ENCODE measurements around the gene GPR37L1.
"Not testable (repeated sequence)": the region's sequence is repeated elsewhere in the genome, so short reads cannot be mapped to it uniquely, and the experiment has no call there.

The GPR37L1 gene

GRCh38 chr1:202158810-202159533, 36.3 kb downstream of the GPR37L1 start:
- no peak for DNase-seq

GRCh38 chr1:202159534-202160371, 37.0 kb downstream of the GPR37L1 start:
- DNase-seq = no peak

- no peak for DNase-seq
These were observed 37.7 kb downstream of the GPR37L1 start, which contains the start of gene PTPN7 for GRCh38 chr1:202160377-202160940. PTPN7 (minus strand) TSS chr1:202160602; CDS start chr1:202159402, 1,200 bp downstream.

- no peak for DNase-seq
These were observed 38.7 kb downstream of the GPR37L1 start for GRCh38 chr1:202161151-202162046.

- no peak for DNase-seq
These were observed 39.3 kb downstream of the GPR37L1 start for GRCh38 chr1:202162047-202162417.

- DNase-seq = no peak
These were observed 39.9 kb downstream of the GPR37L1 start for GRCh38 chr1:202162418-202163280.

- DNase-seq = no peak
These were observed 40.9 kb downstream of the GPR37L1 start for GRCh38 chr1:202163281-202164270.

- no peak for DNase-seq
These were observed 41.7 kb downstream of the GPR37L1 start for GRCh38 chr1:202164271-202165037.

- DNase-seq = no peak
These were observed 42.7 kb downstream of the GPR37L1 start for GRCh38 chr1:202165267-202165941.

GRCh38 chr1:202165942-202166843, 43.5 kb downstream of the GPR37L1 start:
- DNase-seq = no peak

GRCh38 chr1:202167054-202167453, 44.3 kb downstream of the GPR37L1 start:
- DNase-seq = not testable (repeated sequence)

DNA sequence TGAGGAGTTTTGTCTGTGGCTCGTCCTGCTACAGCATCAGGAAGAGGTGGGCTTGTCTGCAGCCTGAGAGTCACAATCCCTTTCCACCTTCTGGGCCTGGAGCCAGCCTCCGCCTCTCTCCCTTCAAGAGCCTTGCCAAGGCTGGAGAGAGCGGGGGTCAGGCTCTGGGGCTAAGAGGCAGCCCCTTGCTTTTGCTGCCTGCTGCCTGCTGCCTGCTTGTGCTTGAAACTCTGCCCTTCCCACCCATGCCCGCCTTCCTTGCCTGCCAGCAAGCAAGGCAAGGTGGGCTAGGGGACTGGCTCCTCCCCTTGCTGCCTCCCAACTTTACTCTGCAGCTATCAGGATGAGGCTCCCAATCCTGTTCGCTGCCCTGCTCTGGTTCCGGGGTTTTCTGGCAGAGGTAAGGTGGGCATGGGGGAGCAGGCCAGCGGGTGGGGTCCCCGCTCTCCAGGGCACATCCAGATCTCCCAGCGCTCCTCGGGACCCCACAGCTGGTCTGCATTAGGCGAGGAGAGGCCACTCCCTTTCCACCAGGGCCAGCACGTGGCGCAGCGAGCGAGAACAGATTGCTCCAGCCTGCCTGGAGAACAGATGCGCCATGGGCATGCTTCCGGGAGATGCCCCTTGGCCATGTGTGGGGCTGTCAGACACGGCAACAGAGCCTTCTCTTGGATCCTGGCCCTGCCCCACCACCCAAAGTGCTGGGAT, 45.1 kb downstream of the GPR37L1 start:
- DNase-seq = peak in 1 of 2 experiments; percentile 85

DNA sequence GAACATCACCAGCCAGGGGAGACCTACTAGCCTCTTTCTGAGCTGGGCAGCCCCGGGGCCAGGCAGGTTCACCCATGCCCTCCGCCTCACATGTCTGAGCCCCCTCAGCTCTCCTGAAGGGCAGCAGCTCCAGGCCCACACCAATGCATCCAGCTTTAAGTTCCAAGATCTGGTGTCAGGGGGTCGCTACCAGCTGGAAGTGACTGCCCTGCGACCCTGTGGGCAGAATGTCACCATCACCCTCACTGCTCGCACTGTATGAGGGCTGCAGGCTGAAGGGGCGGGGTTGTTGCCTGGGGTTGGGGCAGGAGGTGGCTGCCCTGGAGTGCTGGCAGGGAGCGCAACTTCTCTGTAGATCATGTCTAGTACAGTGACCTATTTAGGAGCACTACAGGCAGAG, 46.1 kb downstream of the GPR37L1 start:
- no peak for DNase-seq

DNA sequence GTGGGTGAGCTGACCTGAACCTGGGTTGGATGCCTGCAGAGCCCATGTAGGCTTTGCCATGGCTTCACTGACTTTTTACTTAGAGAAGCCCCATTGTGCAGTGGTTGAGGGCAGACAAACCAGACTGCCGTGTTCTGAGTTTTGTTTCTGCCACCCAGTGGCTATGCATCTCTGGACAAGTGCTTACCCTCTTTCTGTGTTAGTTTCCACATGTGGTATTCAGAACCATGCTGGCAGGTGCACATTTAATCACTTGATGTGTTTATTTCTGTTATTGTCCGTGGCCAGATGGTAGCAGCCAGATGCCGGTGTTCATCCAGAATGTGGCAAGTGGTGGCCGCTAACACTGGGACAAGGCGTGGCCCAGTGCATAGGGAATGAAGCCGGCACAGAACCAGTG, 48.0 kb downstream of the GPR37L1 start:
- DNase-seq = peak in 1 of 2 experiments; percentile 21

- peak in 1 of 2 experiments; percentile 39 for DNase-seq
These were observed 48.7 kb downstream of the GPR37L1 start for GRCh38 chr1:202171292-202172014.

- no peak for DNase-seq
These were observed 49.3 kb downstream of the GPR37L1 start for GRCh38 chr1:202172015-202172355.

DNA sequence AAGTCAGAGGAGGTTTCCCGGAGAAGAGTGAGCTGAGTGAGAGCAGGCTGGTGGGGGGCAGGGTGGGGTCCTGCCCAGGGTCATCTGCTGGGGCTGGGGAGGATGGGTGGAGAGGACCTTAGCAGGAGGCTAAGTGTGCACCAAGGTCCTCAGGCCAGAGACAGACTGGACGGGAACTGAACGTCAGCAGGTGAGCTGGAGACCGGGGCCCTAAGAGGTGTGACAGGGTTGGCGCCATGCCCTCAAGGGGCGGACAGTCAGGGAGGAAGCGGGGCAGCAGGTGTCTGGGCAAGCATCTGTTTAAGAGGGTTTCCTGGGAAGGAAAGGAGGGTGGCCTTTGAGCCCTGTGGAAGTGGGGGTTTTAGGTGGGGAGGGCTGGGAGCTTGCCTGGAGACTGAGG, 51.3 kb downstream of the GPR37L1 start:
- DNase-seq = no peak

All from NCI-H446 (cell line).